ENCODE data around the gene ZNF787.

ZNF787 gene

GRCh38 chr19:56120371-56121179 is 520 bp downstream of the ZNF787 start:
- DNase-seq (ENCODE audit: low read depth): peak; percentile 75

GRCh38 chr19:56120002-56120370 is 1.1 kb downstream of the ZNF787 start:
- DNase-seq (ENCODE audit: low read depth): no peak

GRCh38 chr19:56119582-56119978 is 1.5 kb downstream of the ZNF787 start:
- no peak for DNase-seq (ENCODE audit: low read depth)

- DNase-seq (ENCODE audit: low read depth): no peak
Observed at GRCh38 chr19:56118666-56119581, 2.2 kb downstream of the ZNF787 start.

- DNase-seq (ENCODE audit: low read depth): no peak
Observed at GRCh38 chr19:56117889-56118288, 3.2 kb downstream of the ZNF787 start.

GRCh38 chr19:56117376-56117884 is 3.7 kb downstream of the ZNF787 start:
- no peak for DNase-seq (ENCODE audit: low read depth)

GRCh38 chr19:56116606-56117005 is 4.5 kb downstream of the ZNF787 start:
- no peak for DNase-seq (ENCODE audit: low read depth)

GRCh38 chr19:56115490-56115889 is 5.6 kb downstream of the ZNF787 start:
- DNase-seq (ENCODE audit: low read depth): no peak

GRCh38 chr19:56114778-56115110 is 6.4 kb downstream of the ZNF787 start:
- DNase-seq (ENCODE audit: low read depth): no peak

GRCh38 chr19:56114051-56114777 is 6.9 kb downstream of the ZNF787 start:
- no peak for DNase-seq (ENCODE audit: low read depth)

GRCh38 chr19:56113074-56113632 is 7.9 kb downstream of the ZNF787 start:
- no peak for DNase-seq (ENCODE audit: low read depth)

GRCh38 chr19:56112313-56112709 is 8.8 kb downstream of the ZNF787 start:
- no peak for DNase-seq (ENCODE audit: low read depth)

GRCh38 chr19:56111601-56112312 is 9.3 kb downstream of the ZNF787 start:
- DNase-seq (ENCODE audit: low read depth): peak; percentile 26

GRCh38 chr19:56110515-56111448 is 10.3 kb downstream of the ZNF787 start:
- no peak for DNase-seq (ENCODE audit: low read depth)

- no peak for DNase-seq (ENCODE audit: low read depth)
Observed at GRCh38 chr19:56109226-56109625, 11.9 kb downstream of the ZNF787 start.

GRCh38 chr19:56108447-56109195 is 12.5 kb downstream of the ZNF787 start:
- DNase-seq (ENCODE audit: low read depth): no peak

- no peak for DNase-seq (ENCODE audit: low read depth)
Observed at GRCh38 chr19:56107626-56108351, 13.3 kb downstream of the ZNF787 start.

- no peak for DNase-seq (ENCODE audit: low read depth)
Observed at GRCh38 chr19:56106993-56107392, 14.1 kb downstream of the ZNF787 start.

- no peak for DNase-seq (ENCODE audit: low read depth)
Observed at GRCh38 chr19:56106397-56106849, 14.7 kb downstream of the ZNF787 start.

Measured in stimulated activated CD8-positive, alpha-beta memory T cell treated with anti-CD3 and anti-CD28 coated beads, Interleukin-4, amount 100 ng/mL, for 24 hours (primary cell).